ENCODE measurements around the gene MRO.

DNA sequence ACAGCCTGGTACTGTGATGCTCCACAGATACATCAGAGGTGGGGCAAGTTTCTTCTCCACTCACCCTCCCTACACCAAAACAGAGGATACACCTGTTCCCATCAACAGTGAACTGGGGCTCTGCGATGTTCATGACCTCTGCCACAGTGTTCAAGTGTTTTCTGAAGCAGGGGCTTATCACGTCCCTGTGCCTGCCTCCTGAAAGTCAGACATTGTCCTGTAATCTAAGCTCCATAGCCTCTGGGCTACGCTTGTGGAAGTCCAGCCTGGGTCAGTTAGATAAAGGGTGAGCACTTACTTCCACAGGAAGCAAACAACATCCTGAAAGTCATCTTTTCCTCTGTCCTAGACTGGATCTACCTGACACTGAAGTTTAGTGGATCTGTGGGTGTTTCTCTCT is 20.2 kb upstream of the MRO start:
- TF ChIP-seq POLR2AphosphoS5 (IDR thresholded peaks at IDR 0.05; ENCODE audit: low read depth, low read length) (no peak), MXI1 (IDR thresholded peaks at IDR 0.05; ENCODE audit: low read depth, low read length) (no peak), RFX5 (IDR thresholded peaks at IDR 0.05; ENCODE audit: low read length) (no peak), YY1 (IDR thresholded peaks at IDR 0.05; ENCODE audit: low read depth) (no peak), REST (IDR thresholded peaks at IDR 0.05; ENCODE audit: low read depth, low read length) (no peak), FOXM1 (IDR thresholded peaks at IDR 0.05; ENCODE audit: low read depth) (no peak), USF1 (IDR thresholded peaks at IDR 0.05; ENCODE audit: borderline replicate concordance, low read depth) (no peak), PBX3 (IDR thresholded peaks at IDR 0.05) (no peak), USF2 (IDR thresholded peaks at IDR 0.05; ENCODE audit: borderline replicate concordance, low read depth, low read length) (no peak), SMC3 (IDR thresholded peaks at IDR 0.05; ENCODE audit: low read depth, low read length) (no peak)
- TF ChIP-seq, protein P1, sequence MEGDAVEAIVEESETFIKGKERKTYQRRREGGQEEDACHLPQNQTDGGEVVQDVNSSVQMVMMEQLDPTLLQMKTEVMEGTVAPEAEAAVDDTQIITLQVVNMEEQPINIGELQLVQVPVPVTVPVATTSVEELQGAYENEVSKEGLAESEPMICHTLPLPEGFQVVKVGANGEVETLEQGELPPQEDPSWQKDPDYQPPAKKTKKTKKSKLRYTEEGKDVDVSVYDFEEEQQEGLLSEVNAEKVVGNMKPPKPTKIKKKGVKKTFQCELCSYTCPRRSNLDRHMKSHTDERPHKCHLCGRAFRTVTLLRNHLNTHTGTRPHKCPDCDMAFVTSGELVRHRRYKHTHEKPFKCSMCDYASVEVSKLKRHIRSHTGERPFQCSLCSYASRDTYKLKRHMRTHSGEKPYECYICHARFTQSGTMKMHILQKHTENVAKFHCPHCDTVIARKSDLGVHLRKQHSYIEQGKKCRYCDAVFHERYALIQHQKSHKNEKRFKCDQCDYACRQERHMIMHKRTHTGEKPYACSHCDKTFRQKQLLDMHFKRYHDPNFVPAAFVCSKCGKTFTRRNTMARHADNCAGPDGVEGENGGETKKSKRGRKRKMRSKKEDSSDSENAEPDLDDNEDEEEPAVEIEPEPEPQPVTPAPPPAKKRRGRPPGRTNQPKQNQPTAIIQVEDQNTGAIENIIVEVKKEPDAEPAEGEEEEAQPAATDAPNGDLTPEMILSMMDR (IDR thresholded peaks at IDR 0.05) = no peak
- TF ChIP-seq, protein P2, sequence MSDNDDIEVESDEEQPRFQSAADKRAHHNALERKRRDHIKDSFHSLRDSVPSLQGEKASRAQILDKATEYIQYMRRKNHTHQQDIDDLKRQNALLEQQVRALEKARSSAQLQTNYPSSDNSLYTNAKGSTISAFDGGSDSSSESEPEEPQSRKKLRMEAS (IDR thresholded peaks at IDR 0.05; ENCODE audit: low read depth) = no peak

Measured in SK-N-SH (cell line).